SK-N-DZ (cell line): ENCODE measurements around the gene RNF208.

Experiments used
- DNase-seq: peaks from one replicate; pipeline ENCODE4 v3.0.0-alpha.2; 2015; ENCODE audit warnings: low spot score

RNF208 gene

GRCh38 chr9:137215196-137215986, 6.6 kb downstream of the RNF208 start:
- DNase-seq = no peak

- no peak for DNase-seq
Observed at GRCh38 chr9:137214620-137215019, 7.4 kb downstream of the RNF208 start.

GRCh38 chr9:137213160-137214060, 8.6 kb downstream of the RNF208 start:
- DNase-seq = no peak

GRCh38 chr9:137212520-137212919, 9.5 kb downstream of the RNF208 start:
- no peak for DNase-seq

GRCh38 chr9:137211532-137211931, 10.5 kb downstream of the RNF208 start:
- no peak for DNase-seq

GRCh38 chr9:137206602-137207001, 15.4 kb downstream of the RNF208 start:
- no peak for DNase-seq

GRCh38 chr9:137205126-137206069, 16.6 kb downstream of the RNF208 start, which contains the start of the genes NDOR1 and TMEM203:
TSS of gene NDOR1 (plus strand) at chr9:137205700. CDS start at chr9:137205778, 78 bp downstream.
TSS of gene TMEM203 (minus strand) at chr9:137205648. CDS start at chr9:137205414, 234 bp downstream.
- DNase-seq = peak; percentile 83

- no peak for DNase-seq
Observed at GRCh38 chr9:137204731-137205125, 17.3 kb downstream of the RNF208 start.

- no peak for DNase-seq
Observed at GRCh38 chr9:137202966-137203365, 19.1 kb downstream of the RNF208 start.

GRCh38 chr9:137201205-137201868, 20.7 kb downstream of the RNF208 start:
- no peak for DNase-seq

GRCh38 chr9:137200311-137201204, 21.5 kb downstream of the RNF208 start, which contains the start of gene TPRN:
TSS of gene TPRN (minus strand) at chr9:137200741. CDS start at chr9:137200711, 30 bp downstream.
- peak; percentile 100 for DNase-seq

GRCh38 chr9:137199411-137200121, 22.5 kb downstream of the RNF208 start:
- DNase-seq = no peak

GRCh38 chr9:137198902-137199283, 23.1 kb downstream of the RNF208 start:
- DNase-seq = no peak

- DNase-seq = no peak
Observed at GRCh38 chr9:137198051-137198901, 23.8 kb downstream of the RNF208 start.

GRCh38 chr9:137195525-137196220, 26.4 kb downstream of the RNF208 start:
- DNase-seq = no peak

GRCh38 chr9:137194909-137195308, 27.1 kb downstream of the RNF208 start:
- DNase-seq = no peak

GRCh38 chr9:137194388-137194787, 27.7 kb downstream of the RNF208 start:
- DNase-seq = no peak
